Omental fat pad (tissue), 4 donors: ENCODE data around the gene NDUFB10. TPM values are rescaled to one million over a fixed set of nuclear protein-coding genes. Genes with fewer than 3 reads are reported as not detected.
"Not testable (repeated sequence)": the region's sequence is repeated elsewhere in the genome, so short reads cannot be mapped to it uniquely, and the experiment has no call there.

Experiments used
- ATAC-seq: fragments of 150-250 bp; one replicate; pipeline ENCODE4 v1.9.1; 2016; ENCODE audit warnings: mild to moderate bottlenecking, moderate library complexity; ENCODE audit not compliant: low FRiP score
- DNase-seq: peaks from one replicate; pipeline ENCODE4 v3.0.0-alpha.2; 2019; ENCODE audit warnings: low spot score
- CTCF ChIP-seq, 3 donors: fragments of 450-650 bp; IDR thresholded peaks; one replicate each; pipeline ENCODE4 v1.5.1; 2016 to 2017; ENCODE audit warnings: antibody characterized with exemption in 3 of 3, mild to moderate bottlenecking in 3 of 3, moderate library complexity in 2 of 3
- total RNA-seq, 4 donors: library from RNA; depleted of rRNA; stranded (reverse); fragments of >200 nt; gene quantifications; one replicate each; pipeline ENCODE4 v1.1.0, GENCODE V29; 2016

The NDUFB10 gene
- total RNA-seq, 4 donors from 2014 or later: 144 to 240 (median 183) TPM

GRCh38 chr16:1938316-1938715, 21.0 kb upstream of the NDUFB10 start:
- no peak for TF ChIP-seq CTCF (IDR thresholded peaks at IDR 0.05)
- ATAC-seq: no peak
- no peak for DNase-seq

GRCh38 chr16:1938910-1939309, 20.4 kb upstream of the NDUFB10 start:
- no peak for TF ChIP-seq CTCF (IDR thresholded peaks at IDR 0.05)
- ATAC-seq: no peak
- DNase-seq: no peak

GRCh38 chr16:1939833-1940232, 19.5 kb upstream of the NDUFB10 start:
- DNase-seq, ATAC-seq: not testable (repeated sequence)

- DNase-seq (no peak), ATAC-seq (no peak)
- TF ChIP-seq CTCF (IDR thresholded peaks at IDR 0.05): no peak
Measured at GRCh38 chr16:1940273-1941161, 18.8 kb upstream of the NDUFB10 start.

GRCh38 chr16:1941162-1942046, 17.9 kb upstream of the NDUFB10 start:
- TF ChIP-seq CTCF (IDR thresholded peaks at IDR 0.05): no peak
- ATAC-seq (no peak), DNase-seq (no peak)

- DNase-seq (no peak), ATAC-seq (no peak)
- TF ChIP-seq CTCF (IDR thresholded peaks at IDR 0.05): no peak
Measured at GRCh38 chr16:1942047-1942809, 17.1 kb upstream of the NDUFB10 start.
